Activated T-helper 9 cell treated with anti-CD3 and anti-CD28 coated beads, Interleukin-2, amount 50 U/mL, for 16 hours (primary cell): ENCODE measurements around the gene PLIN1.

Experiments
- DNase-seq: peaks from one replicate; pipeline ENCODE4 v3.0.0-alpha.2; 2020; ENCODE audit warnings: low read depth

The PLIN1 gene

GRCh38 chr15:89625716-89626115 is 53.5 kb downstream of the PLIN1 start:
- no peak for DNase-seq

- no peak for DNase-seq
Measured at GRCh38 chr15:89623165-89623564, 56.0 kb downstream of the PLIN1 start.

GRCh38 chr15:89621547-89621946 is 57.6 kb downstream of the PLIN1 start:
- DNase-seq: no peak

DNA sequence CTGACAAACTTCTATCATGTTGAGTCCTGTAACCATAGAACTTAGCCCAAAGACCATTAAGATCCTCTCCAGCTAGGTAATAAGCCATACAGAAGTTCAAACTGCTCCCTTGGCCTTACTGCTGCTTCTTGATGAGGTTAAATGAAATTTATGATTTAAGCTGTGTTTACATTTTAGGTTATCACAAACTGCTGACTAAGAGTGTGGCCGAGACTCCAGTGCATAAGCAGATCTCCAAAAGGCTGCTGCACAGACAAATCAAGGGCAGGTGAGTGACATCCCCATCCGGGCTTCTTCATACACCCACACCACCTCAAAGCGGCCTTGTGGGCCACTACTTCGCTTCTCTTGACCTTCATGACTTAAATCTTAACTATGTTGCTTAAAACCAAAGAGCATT is 62.9 kb downstream of the PLIN1 start:
- no peak for DNase-seq

DNA sequence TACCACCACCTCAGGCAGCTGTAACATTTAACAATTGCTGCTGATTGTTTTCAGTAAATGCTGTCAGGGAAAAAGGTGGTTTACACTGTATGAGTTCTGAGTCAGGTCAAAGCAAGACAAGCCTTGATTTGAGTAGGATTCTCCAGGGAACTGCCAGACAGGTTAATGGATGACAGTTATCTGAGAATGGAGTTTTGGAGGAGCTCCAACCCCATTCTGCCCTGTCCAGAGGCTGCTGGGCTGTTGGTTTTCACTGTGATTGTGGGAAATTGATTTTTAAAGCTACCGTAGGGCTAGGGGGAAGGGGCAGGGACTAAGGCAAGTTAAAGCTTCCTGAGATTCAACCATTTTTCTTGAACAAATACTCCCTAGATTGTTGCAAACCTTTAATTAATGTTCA is 64.0 kb downstream of the PLIN1 start:
- DNase-seq: no peak
